CD14-positive monocyte (primary cell): ENCODE data around the gene B4GALNT3. TPM values are rescaled to one million over a fixed set of nuclear protein-coding genes. Genes with fewer than 3 reads are reported as not detected.

ENCODE experiments used
- DNase-seq, 3 donors: peaks; one replicate each; pipeline ENCODE4 v3.0.0-alpha.2; 2011 to 2022
- H2AFZ ChIP-seq: 2 replicates; pipeline ENCODE4 v1.6.0; 2012; ENCODE audit warnings: mild to moderate bottlenecking, low read depth, low read length, inconsistent platforms; ENCODE audit not compliant: insufficient read depth, poor library complexity, severe bottlenecking
- H3K27ac ChIP-seq, 2 donors: 1 replicate in 1 of 2; 2 replicates in 1 of 2; pipeline ENCODE4 v1.5.1; 2012 to 2013; ENCODE audit warnings: low read length in 2 of 2, control low read depth in 1 of 2, inconsistent platforms in 1 of 2, low read depth in 1 of 2, mild to moderate bottlenecking in 1 of 2
- H3K27me3 ChIP-seq, 2 donors: one replicate each; pipeline versions ENCODE4 v1.6.0 to v1.6.1; 2011 to 2013; ENCODE audit warnings: low read length in 2 of 2; ENCODE audit not compliant: control insufficient read depth in 2 of 2, insufficient read depth in 2 of 2
- H3K36me3 ChIP-seq, 2 donors: replicated peaks in 1 of 2; 1 replicate in 1 of 2; 2 replicates in 1 of 2; pipeline versions ENCODE4 v1.5.1 to v1.6.1; 2012 to 2013; ENCODE audit warnings: low read length in 2 of 2, control low read depth in 1 of 2, inconsistent platforms in 1 of 2, mild to moderate bottlenecking in 1 of 2; ENCODE audit not compliant: insufficient read depth in 2 of 2, control insufficient read depth in 1 of 2
- H3K4me1 ChIP-seq, 2 donors: 1 replicate in 1 of 2; 2 replicates in 1 of 2; pipeline versions ENCODE4 v1.5.1 to v1.6.1; 2012 to 2013; ENCODE audit warnings: low read length in 2 of 2, control low read depth in 1 of 2, inconsistent platforms in 1 of 2, mild to moderate bottlenecking in 1 of 2, moderate library complexity in 1 of 2; ENCODE audit not compliant: insufficient read depth in 2 of 2, control insufficient read depth in 1 of 2
- H3K4me2 ChIP-seq: replicated peaks from 2 replicates; pipeline ENCODE3; 2012; ENCODE audit warnings: low read length, moderate library complexity, mild to moderate bottlenecking; ENCODE audit not compliant: poor library complexity, severe bottlenecking; ENCODE audit errors: extremely low read depth
- H3K4me3 ChIP-seq, 3 experiments: fragments of 200-600 bp in 1 of 3; sonication (generic) in 1 of 3; replicated peaks in 1 of 3; 1 replicate in 2 of 3; 2 replicates in 1 of 3; pipeline ENCODE4 v1.5.1; 2011 to 2013; ENCODE audit warnings: low read length in 3 of 3, mild to moderate bottlenecking in 3 of 3, control low read depth in 2 of 3, low read depth in 2 of 3, inconsistent platforms in 1 of 3, moderate library complexity in 1 of 3
- H3K79me2 ChIP-seq: 2 replicates; pipeline ENCODE4 v1.6.0; 2012; ENCODE audit warnings: mild to moderate bottlenecking, control low read depth, inconsistent platforms, low read length, moderate library complexity; ENCODE audit not compliant: insufficient read depth
- H3K9ac ChIP-seq: 2 replicates; pipeline ENCODE4 v1.6.0; 2017; ENCODE audit warnings: low read length, mild to moderate bottlenecking; ENCODE audit not compliant: insufficient read depth, poor library complexity, severe bottlenecking
- H3K9me3 ChIP-seq, 2 donors: replicated peaks in 1 of 2; 1 replicate in 1 of 2; 2 replicates in 1 of 2; pipeline versions ENCODE4 v1.5.1 to v1.6.1; 2012 to 2013; ENCODE audit warnings: low read length in 2 of 2, control low read depth in 1 of 2; ENCODE audit not compliant: control insufficient read depth in 1 of 2, insufficient read depth in 1 of 2
- H4K20me1 ChIP-seq: 2 replicates; pipeline ENCODE4 v1.6.0; 2012; ENCODE audit warnings: mild to moderate bottlenecking, low read length, control low read depth, moderate library complexity; ENCODE audit not compliant: insufficient read depth
- H3K27ac Mint-ChIP-seq, 7 donors: one replicate each; pipeline ENCODE4 v1.8.0; 2020; ENCODE audit warnings: mild to moderate bottlenecking in 7 of 7, mixed read lengths in 7 of 7, moderate library complexity in 6 of 7, inconsistent platforms in 2 of 7
- H3K27me3 Mint-ChIP-seq, 3 donors: one replicate each; pipeline ENCODE4 v1.8.0; 2021 to 2022; ENCODE audit warnings: low read depth in 3 of 3, mild to moderate bottlenecking in 3 of 3, mixed read lengths in 3 of 3, moderate library complexity in 3 of 3, inconsistent platforms in 1 of 3
- H3K36me3 Mint-ChIP-seq, 2 donors: one replicate each; pipeline ENCODE4 v1.8.0; 2020; ENCODE audit warnings: mixed read lengths in 2 of 2, inconsistent platforms in 1 of 2, mild to moderate bottlenecking in 1 of 2
- H3K4me1 Mint-ChIP-seq: one replicate; pipeline ENCODE4 v1.8.0; 2020; ENCODE audit warnings: mild to moderate bottlenecking, mixed read lengths
- H3K4me3 Mint-ChIP-seq, 2 donors: one replicate each; pipeline ENCODE4 v1.8.0; 2020; ENCODE audit warnings: mild to moderate bottlenecking in 2 of 2, mixed read lengths in 2 of 2, moderate library complexity in 1 of 2
- H3K9me3 Mint-ChIP-seq, 7 donors: one replicate each; pipeline ENCODE4 v1.8.0; 2020 to 2022; ENCODE audit warnings: mixed read lengths in 7 of 7, mild to moderate bottlenecking in 6 of 7, moderate library complexity in 6 of 7, inconsistent platforms in 2 of 7
- CTCF ChIP-seq: fragments of 200-600 bp; IDR thresholded peaks from one replicate; pipeline ENCODE4 v1.8.0; 2022; ENCODE audit warnings: antibody characterized with exemption, mild to moderate bottlenecking
- WGBS: methylation state at CpG from one replicate; pipeline ENCODE4 v1.1.5; 2013; ENCODE audit warnings: missing lambda C conversion rate; ENCODE audit not compliant: insufficient coverage; 5-methylcytosine and 5-hydroxymethylcytosine counted together
- intact Hi-C, 2 donors: fragments of 100-400 bp; cut with micrococcal nuclease; formaldehyde crosslinking; loops; one replicate each; pipeline versions ENCODE4 v1.15.0 to v1.15.1; 2023
- polyA plus RNA-seq, 3 donors: library from polyadenylated mRNA; depleted of rRNA in 1 of 3; unstranded in 2 of 3; stranded (reverse) in 1 of 3; fragments of 300-500 nt in 2 of 3; fragments of >200 nt in 1 of 3; fragmentation: Illumina TruSeq in 2 of 3; gene quantifications; 1 replicate in 2 of 3; 2 replicates in 1 of 3; pipeline ENCODE4 v1.2.3, GENCODE V29; 2012 to 2021

B4GALNT3 gene
- polyA plus RNA-seq, 3 donors, result 0.09 to 0.10 TPM; not detected in 1

GRCh38 chr12:517538-517937 lies 57.8 kb downstream of the B4GALNT3 start:
- no peak for DNase-seq
- H3K27me3 Mint-ChIP-seq, result peaks cover 3 to 22% (median 22%) of the 10 kb centered on the region in 3 donors
- WGBS, result no CpG with 5 or more reads among the region's 3 CpGs
- Histone ChIP-seq H3K27me3 (peaks cover 2 to 11% of the 10 kb centered on the region in 2 donors), H3K79me2 (no peaks in the 10 kb centered on the region), H3K9me3 (no peaks in the 10 kb centered on the region), H3K4me1 (no peaks in the 10 kb centered on the region), H3K9ac (no peak overlapping the region), H3K27ac (no peak overlapping the region), H3K4me2 (no peak overlapping the region), H2AFZ (no peak overlapping the region), H3K4me3 (no peak overlapping the region), H4K20me1 (no peaks in the 10 kb centered on the region), H3K36me3 (no peaks in the 10 kb centered on the region)
- peaks cover 1% of the 10 kb centered on the region for H3K4me1 Mint-ChIP-seq
- no peak overlapping the region for H3K4me3 Mint-ChIP-seq
- intact Hi-C loops, result no loop called here
- H3K27ac Mint-ChIP-seq, result no peak overlapping the region
- TF ChIP-seq CTCF, result no peak
- peaks cover 0 to 5% (median 2%) of the 10 kb centered on the region in 7 donors for H3K9me3 Mint-ChIP-seq
- H3K36me3 Mint-ChIP-seq, result no peaks in the 10 kb centered on the region

GRCh38 chr12:520119-520518 lies 60.4 kb downstream of the B4GALNT3 start:
- no peak overlapping the region for H3K4me2 ChIP-seq
- H3K4me3 Mint-ChIP-seq, result no peak overlapping the region
- peaks cover 0 to under 1% of the 10 kb centered on the region in 2 donors for H3K4me1 ChIP-seq
- H3K27ac Mint-ChIP-seq, result no peak overlapping the region
- H3K27ac ChIP-seq, result no peak overlapping the region
- H3K9me3 Mint-ChIP-seq, result no peaks in the 10 kb centered on the region
- H3K79me2 ChIP-seq, result no peaks in the 10 kb centered on the region
- no peaks in the 10 kb centered on the region for H3K9me3 ChIP-seq
- H3K36me3 Mint-ChIP-seq, result no peaks in the 10 kb centered on the region
- no peak for DNase-seq
- H3K4me1 Mint-ChIP-seq, result peaks cover 1% of the 10 kb centered on the region
- H3K9ac ChIP-seq, result no peak overlapping the region
- no peak for TF ChIP-seq CTCF
- H2AFZ ChIP-seq, result no peak overlapping the region
- no peaks in the 10 kb centered on the region for H3K36me3 ChIP-seq
- no peaks in the 10 kb centered on the region for H4K20me1 ChIP-seq
- intact Hi-C loops, result no loop called here
- H3K27me3 ChIP-seq, result peaks cover 2 to 11% of the 10 kb centered on the region in 2 donors
- peaks cover 3 to 21% (median 19%) of the 10 kb centered on the region in 3 donors for H3K27me3 Mint-ChIP-seq
- WGBS, result no CpG with 5 or more reads among the region's 2 CpGs
- no peak overlapping the region for H3K4me3 ChIP-seq
